Spinal cord (tissue), 10 donors: Measurements from ENCODE around the gene SEPTIN8. TPM values are rescaled to one million over a fixed set of nuclear protein-coding genes. Genes with fewer than 3 reads are reported as not detected.

Source experiments
- DNase-seq, 6 donors: peaks; one replicate each; pipeline versions ENCODE4 v3.0.0 to v3.0.0-alpha.2; 2013 to 2015; ENCODE audit warnings: low spot score in 6 of 6, low read depth in 4 of 6
- H3K27ac ChIP-seq: one replicate; pipeline ENCODE4 v1.5.1; 2013; ENCODE audit warnings: low read depth, low read length, control low read depth
- H3K27me3 ChIP-seq: one replicate; pipeline ENCODE4 v1.6.1; 2013; ENCODE audit warnings: low read length; ENCODE audit not compliant: control insufficient read depth, insufficient read depth
- H3K36me3 ChIP-seq: one replicate; pipeline ENCODE4 v1.6.1; 2013; ENCODE audit warnings: low read length; ENCODE audit not compliant: control insufficient read depth, insufficient read depth
- H3K4me1 ChIP-seq: one replicate; pipeline ENCODE4 v1.6.1; 2013; ENCODE audit warnings: low read length; ENCODE audit not compliant: control insufficient read depth, insufficient read depth
- H3K4me3 ChIP-seq: one replicate; pipeline ENCODE4 v1.5.1; 2013; ENCODE audit warnings: low read depth, low read length, control low read depth
- H3K9me3 ChIP-seq: one replicate; pipeline ENCODE4 v1.6.1; 2013; ENCODE audit warnings: low read length; ENCODE audit not compliant: control insufficient read depth, insufficient read depth
- WGBS: methylation state at CpG from one replicate; pipeline ENCODE4 v1.1.5; 2013; ENCODE audit warnings: missing lambda C conversion rate; ENCODE audit not compliant: insufficient coverage; 5-methylcytosine and 5-hydroxymethylcytosine counted together
- long read RNA-seq, 4 donors: transcript quantifications; one replicate each; lab custom pipeline, GENCODE V29; 2026
- polyA plus RNA-seq, 2 donors: library from polyadenylated mRNA; unstranded; fragments of 120-200 nt; gene quantifications; one replicate each; pipeline ENCODE4 v1.2.1, GENCODE V29; 2013; ENCODE audit not compliant: insufficient read length in 2 of 2
- total RNA-seq, 2 donors: library from RNA; depleted of rRNA in 1 of 2; stranded (reverse); fragments of 120-200 nt in 1 of 2; fragments of >200 nt in 1 of 2; gene quantifications; one replicate each; pipeline versions ENCODE4 v1.2.3 to v1.2.4, GENCODE V29; 2013 to 2014
- donor health status: healthy.

SEPTIN8 gene
- total RNA-seq (10 to 100 TPM; 67.9 to 83.2 TPM), polyA plus RNA-seq (100 to 1,000 TPM; 131 to 149 TPM)
- long read RNA-seq, donor 1, full-length matches to known transcripts: 14 of 14 reads
- long read RNA-seq, donor 1, partial matches to known transcripts: 0 of 14 reads
- long read RNA-seq, donor 1, other reads (novel, unspliced or antisense): 0 of 14 reads
- long read RNA-seq, donor 2, full-length matches to known transcripts: 10 of 10 reads
- long read RNA-seq, donor 2, partial matches to known transcripts: 0 of 10 reads
- long read RNA-seq, donor 2, other reads (novel, unspliced or antisense): 0 of 10 reads
- long read RNA-seq, donor 3, full-length matches to known transcripts: 11 of 11 reads
- long read RNA-seq, donor 3, partial matches to known transcripts: 0 of 11 reads
- long read RNA-seq, donor 3, other reads (novel, unspliced or antisense): 0 of 11 reads
- long read RNA-seq, donor 4, full-length matches to known transcripts: 8 of 8 reads
- long read RNA-seq, donor 4, partial matches to known transcripts: 0 of 8 reads
- long read RNA-seq, donor 4, other reads (novel, unspliced or antisense): 0 of 8 reads

GRCh38 chr5:132777209-132778069, at the start of gene SEPTIN8:
SEPTIN8 (minus strand) TSS chr5:132777239; CDS start chr5:132777137, 102 bp downstream.
- 1% methylated on average over 82 of the region's 82 CpGs for WGBS
- peak in 2 of 6 donors; percentile 85 to 89 for DNase-seq
- peaks cover 49% of the 10 kb centered on the region for H3K4me1 ChIP-seq
- H3K27ac ChIP-seq: peak within 1 kb of the TSS; percentile 73
- H3K4me3 ChIP-seq: peak within 1 kb of the TSS; percentile 79
- peaks cover 9% of the 10 kb centered on the region for H3K36me3 ChIP-seq
- H3K27me3 ChIP-seq: no peaks in the 10 kb centered on the region
- no peaks in the 10 kb centered on the region for H3K9me3 ChIP-seq

DNA sequence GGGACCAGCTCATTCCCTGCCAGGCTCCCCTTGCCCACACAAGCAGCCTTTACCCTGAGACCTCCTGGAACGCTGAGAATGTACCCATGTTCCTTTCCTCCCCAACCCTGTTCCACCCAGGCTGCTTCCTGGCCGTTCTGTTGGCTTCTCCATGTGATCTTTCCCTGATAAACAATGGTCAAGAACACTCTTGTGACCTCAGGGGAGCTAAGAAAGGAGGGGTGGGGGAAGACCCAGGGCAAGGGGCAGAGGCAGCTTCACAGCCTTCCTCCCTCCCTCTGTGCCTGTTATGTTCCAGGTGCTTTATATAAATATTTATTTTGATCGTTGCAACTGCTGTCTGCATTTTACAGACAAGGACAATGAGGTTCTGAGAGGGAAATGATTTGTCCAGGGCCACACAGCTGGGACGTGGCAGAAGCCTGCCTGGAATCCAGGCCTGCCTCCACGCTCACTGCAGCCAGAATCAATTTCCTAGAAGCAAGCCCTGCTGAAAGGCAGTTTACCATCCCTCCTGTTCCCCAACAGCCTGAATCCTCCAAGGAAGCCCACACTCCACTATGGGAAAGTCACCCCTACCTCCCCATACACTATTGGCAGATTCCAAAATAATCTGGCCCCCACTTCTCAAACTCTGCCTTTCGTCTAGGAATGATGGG, 49.5 kb upstream of the SEPTIN8 start:
- 72% methylated on average over 4 of the region's 6 CpGs for WGBS
- H3K4me3 ChIP-seq: no peak overlapping the region

DNA sequence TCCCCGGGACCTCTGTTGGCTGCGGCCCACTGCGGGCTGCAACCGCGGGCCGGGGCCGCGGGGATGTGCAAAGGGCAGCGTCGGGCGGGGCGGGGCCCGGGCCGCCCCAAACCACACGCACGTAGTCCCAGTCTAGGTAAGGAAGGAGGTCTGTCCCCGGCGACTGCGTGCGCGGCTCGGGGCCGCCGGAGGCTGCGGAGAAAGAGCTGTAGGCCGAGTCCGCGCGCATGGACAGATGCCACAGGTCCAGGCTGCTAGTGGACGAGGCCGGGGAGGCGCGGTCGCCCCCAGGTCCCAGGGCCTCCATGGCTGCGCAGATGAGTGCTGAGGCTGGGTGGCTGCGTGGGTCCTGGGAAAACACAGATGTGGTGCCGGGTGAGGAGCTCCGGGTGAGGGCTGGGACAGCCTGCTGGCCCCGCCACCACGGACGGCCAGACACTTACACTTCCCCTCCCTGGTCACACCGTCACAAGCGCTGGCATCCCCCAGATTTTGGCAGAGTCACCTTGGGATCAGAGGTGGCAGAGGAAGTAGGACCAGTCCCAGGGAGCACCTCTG, 48.9 kb upstream of the SEPTIN8 start:
- peaks cover 62% of the 10 kb centered on the region for H3K4me1 ChIP-seq
- 13% methylated on average over 33 of the region's 43 CpGs for WGBS
- no peak overlapping the region for H3K27ac ChIP-seq
- DNase-seq: no peak
- no peaks in the 10 kb centered on the region for H3K9me3 ChIP-seq
- no peak overlapping the region for H3K4me3 ChIP-seq
- peaks cover 55% of the 10 kb centered on the region for H3K27me3 ChIP-seq
- H3K36me3 ChIP-seq: peaks cover 10% of the 10 kb centered on the region

More for the DNA sequence above, 49.5 kb upstream of the SEPTIN8 start:
- Histone ChIP-seq H3K36me3 (peaks cover 10% of the 10 kb centered on the region), H3K27ac (no peak overlapping the region), H3K27me3 (peaks cover 62% of the 10 kb centered on the region), H3K9me3 (no peaks in the 10 kb centered on the region), H3K4me1 (peaks cover 62% of the 10 kb centered on the region)
- no peak for DNase-seq

GRCh38 chr5:132825033-132825833, 48.2 kb upstream of the SEPTIN8 start:
- Histone ChIP-seq H3K9me3 (no peaks in the 10 kb centered on the region), H3K4me3 (no peak overlapping the region), H3K36me3 (peaks cover 10% of the 10 kb centered on the region), H3K27me3 (peaks cover 52% of the 10 kb centered on the region), H3K4me1 (peaks cover 65% of the 10 kb centered on the region), H3K27ac (no peak overlapping the region)
- DNase-seq: peak in 1 of 6 donors; percentile 41
- WGBS: 26% methylated on average over 71 of the region's 71 CpGs

- Histone ChIP-seq H3K27me3 (peaks cover 46% of the 10 kb centered on the region), H3K4me3 (no peak overlapping the region), H3K36me3 (peaks cover 10% of the 10 kb centered on the region), H3K4me1 (peaks cover 68% of the 10 kb centered on the region), H3K9me3 (no peaks in the 10 kb centered on the region), H3K27ac (no peak overlapping the region)
- DNase-seq: no peak
- 97% methylated on average over 3 of the region's 3 CpGs for WGBS
These were observed 47.4 kb upstream of the SEPTIN8 start for GRCh38 chr5:132824426-132824825.

- Histone ChIP-seq H3K9me3 (no peaks in the 10 kb centered on the region), H3K4me1 (peaks cover 64% of the 10 kb centered on the region), H3K27me3 (peaks cover 42% of the 10 kb centered on the region), H3K36me3 (peaks cover 7% of the 10 kb centered on the region), H3K4me3 (no peak overlapping the region), H3K27ac (no peak overlapping the region)
- WGBS: 82% methylated on average over 5 of the region's 7 CpGs
- no peak for DNase-seq
These were observed 46.5 kb upstream of the SEPTIN8 start for GRCh38 chr5:132823481-132824050.

DNA sequence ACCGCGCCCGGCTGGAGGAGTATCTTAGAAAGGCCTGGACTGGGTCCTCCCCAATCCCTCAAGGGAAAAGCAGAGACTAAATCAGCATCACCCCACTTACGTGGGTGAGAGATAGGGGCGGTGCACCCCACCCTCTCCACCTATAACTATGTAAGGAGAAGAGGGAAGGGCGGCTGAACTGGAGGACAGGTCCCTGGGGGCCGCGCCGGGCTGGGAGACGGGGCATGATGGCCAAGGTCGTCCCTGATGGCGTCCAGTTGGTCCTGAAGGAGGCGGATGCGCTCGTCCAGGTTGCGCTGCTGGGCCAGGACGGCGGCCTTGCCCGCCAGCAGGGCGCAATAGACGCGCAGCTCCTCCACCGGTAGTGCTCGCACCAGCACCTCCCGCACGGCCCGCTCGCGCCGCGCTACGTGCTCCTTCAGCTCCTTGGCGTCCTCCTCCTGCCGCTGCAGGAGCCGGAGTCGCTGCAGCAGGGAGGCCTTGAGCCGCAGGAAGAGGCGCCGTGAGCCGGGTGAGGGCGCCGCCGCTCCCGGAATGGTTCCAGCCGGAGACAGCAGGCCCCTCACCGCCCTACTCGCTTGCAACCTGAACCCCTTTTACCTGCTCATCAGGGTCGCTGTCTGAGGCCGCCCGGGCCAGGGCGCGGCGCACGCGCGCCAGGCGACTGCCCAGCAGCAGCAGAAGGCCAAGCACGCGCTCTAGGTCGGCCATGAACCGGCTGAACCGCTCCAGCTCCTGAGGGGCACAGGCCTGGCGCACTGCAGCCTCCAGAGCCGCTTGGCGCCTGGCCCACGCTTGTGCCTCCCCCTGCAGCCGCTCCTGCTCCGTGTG, 45.8 kb upstream of the SEPTIN8 start:
- 7% methylated on average over 60 of the region's 68 CpGs for WGBS
- Histone ChIP-seq H3K9me3 (no peaks in the 10 kb centered on the region), H3K27ac (peak overlapping the region; percentile 25), H3K4me3 (peak overlapping the region; percentile 18), H3K36me3 (peaks cover 7% of the 10 kb centered on the region), H3K27me3 (peaks cover 35% of the 10 kb centered on the region), H3K4me1 (peaks cover 64% of the 10 kb centered on the region)
- peak in 2 of 6 donors; percentile 73 to 84 for DNase-seq

- H3K4me3 ChIP-seq: no peak overlapping the region
- peaks cover 64% of the 10 kb centered on the region for H3K4me1 ChIP-seq
- peaks cover 7% of the 10 kb centered on the region for H3K36me3 ChIP-seq
- H3K27ac ChIP-seq: peak overlapping the region; percentile 69
- DNase-seq: peak in 2 of 6 donors; percentile 33 to 71
- H3K9me3 ChIP-seq: no peaks in the 10 kb centered on the region
- peaks cover 26% of the 10 kb centered on the region for H3K27me3 ChIP-seq
- 31% methylated on average over 1 of the region's 1 CpG for WGBS
These were observed 44.8 kb upstream of the SEPTIN8 start for GRCh38 chr5:132821791-132822190.
